NCI-H82 treated with DMSO at 0.1 percent for 48 hours (cell line): ENCODE results near the gene PHC3.

Experiments
- DNase-seq: peaks from one replicate; lab custom pipeline; 2025; ENCODE audit not compliant: unreplicated experiment; lab: John Stamatoyannopoulos, UW

Gene PHC3

DNA sequence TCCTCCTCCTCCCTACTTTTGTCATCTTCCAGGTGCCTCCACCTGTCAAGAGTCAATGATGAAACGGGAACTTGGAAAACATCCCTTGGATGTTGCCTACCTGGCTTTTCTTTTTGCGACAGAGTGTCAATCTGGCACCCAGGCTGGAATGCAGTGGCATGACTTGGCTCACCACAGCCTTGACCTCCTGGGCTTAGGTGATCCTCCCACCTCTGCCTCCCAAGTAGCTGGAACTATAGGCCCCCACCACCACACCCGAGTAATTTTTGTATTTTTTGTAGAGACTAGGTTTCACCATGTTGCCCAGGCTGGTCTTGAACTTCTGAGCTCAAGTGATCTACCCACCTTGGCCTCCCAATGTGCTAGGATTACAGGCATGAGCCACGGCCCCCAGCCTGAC is 100.9 kb downstream of the PHC3 start:
- DNase-seq = no peak

- no peak for DNase-seq
Measured at GRCh38 chr3:170079536-170080165, 101.9 kb downstream of the PHC3 start.

DNA sequence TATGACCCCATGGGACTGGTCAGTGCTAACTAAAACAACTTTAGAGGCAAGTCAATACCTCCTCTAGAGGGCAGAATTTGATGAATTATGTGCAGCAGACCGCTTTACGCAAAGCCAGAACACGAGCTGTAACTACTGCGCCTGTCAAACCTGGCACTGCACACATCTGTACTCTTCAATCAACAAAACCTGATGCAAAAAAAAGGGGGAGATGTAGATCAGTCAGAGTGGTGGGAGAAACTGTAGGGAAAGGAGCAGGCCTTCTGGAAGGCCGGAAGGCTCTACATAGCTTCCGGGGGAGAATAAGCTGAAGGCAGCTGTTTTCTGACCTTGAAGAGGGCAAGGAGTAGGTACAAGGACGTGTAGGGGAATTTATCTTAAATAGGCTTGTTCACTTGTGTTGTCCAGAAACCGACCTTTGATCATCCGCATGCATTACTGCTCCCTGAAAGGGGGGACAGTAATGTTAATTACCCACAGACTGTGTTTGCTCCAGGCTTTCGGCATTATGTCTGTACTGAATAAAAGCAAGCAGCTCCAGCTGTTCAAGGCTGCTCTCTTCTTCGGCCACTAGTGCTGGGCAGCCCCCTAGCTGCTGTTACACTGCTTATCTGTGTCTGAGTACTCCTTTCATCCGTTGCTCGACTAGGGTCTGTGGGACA is 102.8 kb downstream of the PHC3 start:
- no peak for DNase-seq

DNA sequence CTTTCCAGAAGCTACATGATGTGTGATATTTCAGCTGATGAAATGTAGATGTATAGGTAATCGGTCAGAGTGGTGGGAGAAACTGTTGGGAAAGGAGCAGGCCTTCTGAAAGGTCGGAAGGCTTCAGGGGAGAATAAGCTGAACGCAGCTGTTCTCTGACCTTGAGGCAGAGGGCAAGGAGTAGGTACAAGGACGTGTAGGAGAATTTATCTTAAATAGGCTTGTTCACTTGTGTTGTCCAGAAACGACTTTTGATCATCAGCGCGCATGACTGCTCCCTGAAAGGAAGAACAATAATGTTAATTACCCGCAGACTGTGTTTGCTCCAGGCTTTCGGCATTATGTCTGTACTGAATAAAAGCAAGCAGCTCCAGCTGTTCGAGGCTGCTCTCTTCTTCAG is 104.2 kb downstream of the PHC3 start:
- DNase-seq = no peak

- no peak for DNase-seq
Measured at GRCh38 chr3:170076715-170077238, 104.8 kb downstream of the PHC3 start.

DNA sequence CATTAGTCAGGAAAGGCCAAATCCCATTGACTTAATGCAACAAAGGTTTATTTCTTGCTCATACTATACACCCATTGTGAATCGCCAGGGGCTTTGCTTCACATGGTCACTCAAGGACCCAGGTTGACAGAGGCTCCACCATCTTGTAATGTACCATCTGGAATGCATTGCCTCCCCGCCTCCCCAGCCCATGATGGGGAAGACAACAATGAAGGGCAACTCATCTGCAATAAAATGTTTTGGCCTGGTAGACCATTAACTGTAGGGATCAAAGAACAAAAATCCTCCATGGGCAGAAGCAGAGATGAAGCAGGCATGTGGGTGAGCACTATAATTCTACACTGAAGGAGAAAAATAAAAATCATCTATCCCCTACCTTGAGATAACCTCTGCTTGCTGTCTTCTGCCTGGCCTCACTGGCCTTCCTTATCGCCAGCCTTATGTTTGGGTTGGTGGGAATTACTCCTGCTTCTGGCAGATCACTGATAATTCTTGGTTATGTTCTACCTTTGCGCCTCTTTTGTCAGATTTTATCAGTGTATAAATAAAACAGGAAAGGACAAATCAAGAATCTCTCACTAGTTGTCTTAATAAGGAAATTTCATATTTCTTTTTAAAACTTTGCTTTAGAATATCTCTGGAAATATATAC is 106.0 kb downstream of the PHC3 start:
- DNase-seq = no peak

DNA sequence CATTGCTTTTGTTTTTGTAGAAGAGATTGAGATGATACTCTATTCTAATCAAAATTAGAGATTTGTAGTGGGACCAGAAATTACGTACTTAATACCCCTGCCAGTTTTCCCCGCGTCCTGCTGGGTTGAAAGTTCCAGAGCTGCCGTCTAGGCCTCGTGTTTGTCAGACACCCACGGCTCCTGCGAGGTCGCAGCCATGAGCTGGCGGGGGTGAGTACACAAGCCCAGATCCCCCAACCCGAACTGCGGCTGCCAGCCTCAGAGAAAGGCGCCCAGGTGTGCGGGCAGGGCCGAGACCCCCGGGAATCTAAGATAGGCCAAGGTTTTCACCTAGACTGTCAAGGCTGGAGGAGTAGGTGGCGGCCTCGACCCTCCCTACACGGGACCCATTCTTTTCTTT is 117.4 kb downstream of the PHC3 start:
- no peak for DNase-seq

DNA sequence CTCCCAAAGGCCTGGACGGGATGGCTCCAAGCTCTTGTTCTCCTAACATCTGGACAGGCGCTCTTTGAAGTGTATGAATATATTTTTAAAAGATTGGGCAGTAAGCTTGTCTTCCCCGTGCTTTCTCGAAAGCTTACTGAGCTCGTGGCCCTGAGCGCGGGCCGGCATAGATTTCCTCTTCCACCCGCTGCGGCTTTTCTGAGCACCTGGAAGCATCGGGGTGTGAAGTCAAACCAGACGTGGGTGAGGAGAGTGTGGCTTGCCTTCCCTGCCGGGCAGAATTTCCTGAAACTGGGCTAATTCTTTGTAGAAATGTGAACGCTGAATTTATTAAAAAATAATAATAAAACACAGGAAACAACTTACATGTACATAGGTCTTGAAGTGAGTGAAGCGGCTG is 117.8 kb downstream of the PHC3 start:
- no peak for DNase-seq

- no peak for DNase-seq
Measured at GRCh38 chr3:170062769-170063168, 118.8 kb downstream of the PHC3 start.

DNA sequence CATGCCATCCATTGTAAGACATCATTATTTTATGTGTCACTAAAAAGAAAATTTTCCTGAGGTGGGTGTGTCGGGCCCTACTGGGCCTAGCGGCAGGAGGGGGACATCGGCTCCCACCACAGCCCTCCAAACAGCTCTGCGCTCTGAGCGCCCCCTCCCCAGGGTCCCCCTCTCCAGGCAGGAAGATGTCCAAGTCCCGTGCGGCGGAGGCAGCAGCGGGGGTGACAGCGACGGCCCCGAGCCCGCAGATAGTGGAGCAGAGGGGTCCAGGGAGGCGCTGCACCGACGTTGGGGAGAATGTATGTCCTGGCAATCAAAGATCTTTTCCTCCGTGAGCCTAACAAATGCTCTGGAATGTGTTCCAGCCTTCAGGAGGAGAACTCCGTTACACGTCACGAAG is 119.5 kb downstream of the PHC3 start:
- DNase-seq = no peak

DNA sequence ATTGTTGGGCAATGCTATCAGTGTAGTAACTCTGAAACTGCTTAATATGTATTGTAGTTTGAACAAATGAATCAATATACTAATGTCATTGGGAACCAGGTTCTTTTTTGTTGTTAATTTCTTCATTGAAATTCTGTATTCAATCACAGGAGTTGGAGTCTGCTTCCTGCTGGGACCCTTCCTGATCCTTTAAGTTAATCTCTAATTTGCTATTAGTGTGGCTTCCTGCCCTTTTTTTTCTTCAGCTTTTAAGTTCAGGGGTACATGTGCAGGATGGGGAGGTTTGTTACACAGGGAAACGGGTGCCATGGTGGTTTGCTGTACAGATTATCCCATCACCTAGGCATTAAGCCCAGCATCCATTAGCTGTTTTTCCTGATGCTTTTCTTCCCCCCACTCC is 122.1 kb downstream of the PHC3 start:
- no peak for DNase-seq

DNA sequence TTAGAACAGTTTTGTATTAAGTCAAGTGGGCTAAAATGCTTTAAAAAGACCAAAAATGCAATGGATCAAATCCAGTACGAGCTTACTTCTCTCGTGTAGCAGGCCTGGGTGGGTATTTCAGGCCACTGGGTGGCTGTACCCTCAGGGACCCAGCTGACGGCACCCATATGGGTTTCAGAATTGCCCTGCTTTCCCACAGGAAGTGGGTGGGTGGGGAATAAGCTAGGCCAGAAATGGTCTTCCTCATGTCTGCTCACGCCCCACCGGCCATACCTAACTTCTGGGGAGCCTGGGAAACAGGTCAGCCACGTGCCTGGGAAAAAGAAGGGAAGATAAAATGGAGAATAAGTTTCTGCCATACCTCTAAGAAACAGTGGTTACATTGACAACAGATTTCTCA is 123.4 kb downstream of the PHC3 start:
- DNase-seq = no peak

DNA sequence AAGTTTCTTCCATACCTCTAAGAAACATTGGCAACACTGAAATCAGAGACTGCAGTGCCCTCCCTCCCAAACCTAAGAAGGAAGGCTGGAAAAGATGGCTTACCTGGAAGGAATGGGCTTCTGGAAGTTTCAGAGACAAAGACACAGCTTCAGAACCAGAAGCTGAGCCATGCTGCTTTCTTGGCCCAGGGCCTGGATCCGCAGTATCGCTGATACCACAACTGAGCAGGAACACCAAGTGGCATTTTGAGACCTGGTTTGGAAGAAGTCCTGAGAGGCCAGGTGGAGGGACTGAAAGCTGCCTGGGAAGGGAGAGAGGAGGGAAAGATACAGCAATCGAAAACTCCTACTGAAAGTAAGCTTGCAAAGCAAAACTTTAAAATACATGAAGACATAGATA is 124.0 kb downstream of the PHC3 start:
- no peak for DNase-seq

DNA sequence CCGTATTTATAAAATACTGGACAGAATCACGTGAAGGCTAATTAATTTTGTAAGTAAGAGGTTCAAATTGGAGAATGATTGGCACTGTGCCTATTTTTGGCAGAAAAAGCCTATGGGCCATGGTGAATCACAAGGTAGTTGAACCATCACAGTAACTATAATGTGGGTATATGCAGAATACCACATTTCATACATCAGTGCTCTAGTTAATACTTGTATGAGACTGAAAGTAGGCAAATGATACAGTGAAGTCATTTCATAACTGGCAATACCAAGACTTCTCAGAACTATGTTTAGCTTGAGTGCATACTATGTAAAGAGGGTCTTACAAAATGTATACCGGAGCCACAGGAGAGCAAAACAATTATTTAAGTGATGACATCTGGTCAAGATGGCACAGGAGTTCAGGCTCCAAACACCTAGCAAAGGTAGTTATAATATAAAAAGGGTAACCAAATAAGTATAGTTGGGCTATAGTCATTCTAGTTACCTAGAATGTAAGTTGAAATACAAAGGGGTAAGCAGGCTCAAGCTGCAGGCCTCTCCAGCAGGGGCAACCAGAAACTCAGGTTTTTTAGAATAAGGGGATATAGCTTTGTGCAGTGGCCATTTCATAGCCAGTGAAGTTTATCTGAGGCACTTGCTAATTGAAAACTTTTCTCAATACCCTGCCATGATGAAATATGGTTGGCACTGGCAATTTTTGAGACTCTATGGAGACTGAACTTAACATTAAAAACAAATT is 124.7 kb downstream of the PHC3 start:
- DNase-seq = no peak

- no peak for DNase-seq
Measured at GRCh38 chr3:170055209-170055608, 126.3 kb downstream of the PHC3 start.

DNA sequence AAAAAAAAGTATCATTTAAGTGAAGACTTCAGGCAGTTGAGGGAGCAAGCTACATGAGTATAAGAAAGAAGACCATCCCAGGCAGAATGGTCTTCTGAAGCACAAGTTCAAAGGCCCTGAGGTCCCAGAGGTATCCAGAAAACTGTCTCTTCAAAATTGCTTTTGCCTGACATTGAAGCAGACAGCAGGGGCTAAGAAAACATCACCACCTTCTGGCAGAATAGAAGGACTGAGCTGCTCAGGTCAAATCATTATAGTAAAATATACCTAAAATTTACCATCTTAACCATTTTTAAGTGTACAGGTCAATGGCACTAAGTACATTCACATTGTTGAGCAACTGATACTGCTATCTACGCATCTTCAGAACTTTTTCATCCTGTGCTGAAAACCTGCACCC is 127.3 kb downstream of the PHC3 start:
- no peak for DNase-seq

DNA sequence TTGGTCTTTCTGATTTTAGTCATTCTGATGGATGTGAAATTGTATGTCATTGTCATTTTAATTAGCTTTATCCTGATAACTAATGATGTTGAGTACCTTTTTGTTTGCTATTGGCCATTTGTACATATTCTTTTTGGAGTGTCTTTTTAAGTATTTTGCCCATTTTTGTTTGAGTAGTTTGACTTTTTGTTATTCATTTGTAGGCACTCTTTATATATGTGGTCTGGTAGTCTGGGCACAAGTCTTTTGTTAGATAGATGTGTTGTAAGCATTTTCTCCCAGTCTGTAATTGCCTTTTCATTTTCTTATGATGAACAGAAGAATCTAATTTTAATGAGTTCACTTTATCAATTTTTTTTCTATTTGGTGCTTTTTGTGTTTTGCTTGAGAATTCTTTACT is 129.1 kb downstream of the PHC3 start:
- no peak for DNase-seq

DNA sequence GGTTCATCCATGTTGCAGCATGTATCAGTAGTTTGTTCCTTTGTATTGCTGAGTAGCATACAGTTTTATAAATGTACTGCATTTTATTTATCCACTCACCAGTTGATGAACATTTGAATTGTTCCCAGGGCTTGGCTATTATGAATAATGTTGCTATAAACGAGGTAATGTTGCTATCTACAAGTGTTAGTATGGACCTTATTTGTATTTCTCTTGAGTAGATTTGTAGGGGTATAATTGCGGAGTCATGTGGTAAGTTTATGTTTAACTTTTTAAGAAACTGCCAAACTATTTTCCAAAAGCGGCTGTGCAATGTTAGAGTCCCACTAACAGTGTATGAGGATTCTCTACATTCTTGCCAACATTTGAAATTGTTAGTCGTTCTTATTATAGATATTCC is 130.8 kb downstream of the PHC3 start:
- no peak for DNase-seq

- DNase-seq = no peak
Measured at GRCh38 chr3:170049146-170050000, 132.2 kb downstream of the PHC3 start.

DNA sequence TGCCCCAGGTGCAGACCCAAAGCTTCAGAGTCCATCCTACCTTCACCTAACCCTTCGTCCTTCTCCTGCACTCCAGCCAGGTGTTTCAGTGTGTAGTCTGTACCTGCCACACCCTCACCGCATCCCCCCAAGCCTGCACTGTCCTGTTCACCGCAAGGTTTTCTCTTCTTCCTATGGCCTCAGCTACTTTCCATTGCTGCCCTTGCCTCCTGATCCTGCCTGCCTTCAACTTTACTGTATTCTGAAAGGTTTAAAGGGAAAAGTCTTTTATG is 134.5 kb downstream of the PHC3 start:
- DNase-seq = no peak
